ENCODE measurements around the gene CACHD1. TPM values are rescaled to one million over a fixed set of nuclear protein-coding genes. Genes with fewer than 3 reads are reported as not detected.

CACHD1 gene
- total and polyA plus RNA-seq, 8 donors = 1.4 to 22.8 (median 4.8) TPM

- Histone ChIP-seq H3K4me1 (peaks cover 39 to 82% (median 65%) of the 10 kb centered on the region in 4 donors), H3K27ac (no peak overlapping the region), H3K36me3 (no peaks in the 10 kb centered on the region), H3K9me3 (no peaks in the 10 kb centered on the region), H3K27me3 (no peaks in the 10 kb centered on the region), H3K4me3 (no peak overlapping the region)
- DNase-seq = no peak
- intact Hi-C loops (cut with DNase I; ENCODE audit: low total_unique reads) = no loop called here
- TF ChIP-seq CTCF (IDR thresholded peaks at IDR 0.05) = no peak
- TF ChIP-seq POLR2AphosphoS5 (IDR thresholded peaks at IDR 0.05) = no peak
- no peak for TF ChIP-seq EP300 (IDR thresholded peaks at IDR 0.05)
- TF ChIP-seq POLR2A (IDR thresholded peaks at IDR 0.05) = no peak
- WGBS, 5 donors = 27 to 52% (median 35%) methylated on average over 4 of the region's 4 CpGs
Measured at GRCh38 chr1:64480999-64481772, 11.3 kb downstream of the CACHD1 start.

DNA sequence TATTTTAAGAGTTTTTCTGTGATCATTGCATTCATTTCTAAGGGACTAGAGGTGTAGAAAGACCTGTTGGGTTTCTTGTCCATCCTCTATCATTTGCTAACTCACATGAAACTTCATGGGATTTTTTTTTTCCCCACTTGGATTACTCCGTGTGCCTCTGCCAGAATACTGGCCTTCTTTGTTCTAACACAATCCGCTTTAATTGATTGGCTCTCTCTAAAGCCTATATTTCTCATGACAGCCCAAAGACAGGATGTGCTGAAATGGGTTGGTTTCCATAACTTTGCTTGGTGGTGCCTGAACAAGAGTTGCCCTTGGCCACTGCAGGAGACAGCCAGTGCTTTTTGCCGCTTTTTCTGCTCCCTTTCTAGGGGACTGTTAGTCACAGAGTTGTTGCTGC lies 12.2 kb downstream of the CACHD1 start:
- no peaks in the 10 kb centered on the region for H3K9me3 ChIP-seq
- H3K36me3 ChIP-seq = no peaks in the 10 kb centered on the region
- no peaks in the 10 kb centered on the region for H3K27me3 ChIP-seq
- H3K4me3 ChIP-seq = no peak overlapping the region
- 68 to 86% (median 83%) methylated on average over 3 of the region's 3 CpGs for WGBS, 5 donors
- no peak for TF ChIP-seq CTCF (IDR thresholded peaks at IDR 0.05)
- TF ChIP-seq POLR2A (IDR thresholded peaks at IDR 0.05) = no peak
- TF ChIP-seq EP300 (IDR thresholded peaks at IDR 0.05) = no peak
- TF ChIP-seq POLR2AphosphoS5 (IDR thresholded peaks at IDR 0.05) = no peak
- intact Hi-C loops (cut with DNase I; ENCODE audit: low total_unique reads) = no loop called here
- no peak for DNase-seq
- H3K4me1 ChIP-seq = peaks cover 29 to 73% (median 57%) of the 10 kb centered on the region in 4 donors
- no peak overlapping the region for H3K27ac ChIP-seq

DNA sequence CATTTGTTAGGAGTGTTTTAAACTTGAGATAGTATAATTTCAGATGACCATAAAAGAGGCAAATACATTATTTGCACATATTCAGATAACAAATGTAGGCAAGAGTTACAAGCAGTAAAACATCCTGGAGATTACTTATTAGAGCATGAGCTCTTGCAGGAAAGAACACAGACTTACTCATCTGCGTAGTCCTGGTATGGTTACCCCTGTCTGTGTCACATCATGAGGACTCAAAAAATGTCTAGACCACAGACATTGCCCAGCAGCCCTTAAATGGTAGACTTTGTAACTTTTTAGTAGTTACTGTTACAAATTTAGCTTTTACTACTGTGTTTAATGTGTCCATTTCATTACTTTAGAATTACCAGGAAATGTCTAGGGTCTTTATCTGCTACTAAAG lies 12.8 kb downstream of the CACHD1 start:
- intact Hi-C loops (cut with DNase I; ENCODE audit: low total_unique reads) = no loop called here
- no peak for DNase-seq
- Histone ChIP-seq H3K4me3 (no peak overlapping the region), H3K4me1 (peaks cover 27 to 68% (median 52%) of the 10 kb centered on the region in 4 donors), H3K27ac (no peak overlapping the region), H3K36me3 (no peaks in the 10 kb centered on the region), H3K27me3 (no peaks in the 10 kb centered on the region), H3K9me3 (no peaks in the 10 kb centered on the region)
- TF ChIP-seq CTCF (IDR thresholded peaks at IDR 0.05) (no peak), POLR2AphosphoS5 (IDR thresholded peaks at IDR 0.05) (no peak), EP300 (IDR thresholded peaks at IDR 0.05) (no peak), POLR2A (IDR thresholded peaks at IDR 0.05) (no peak)
- WGBS, 5 donors = 35 to 69% (median 57%) methylated on average over 1 of the region's 1 CpG

DNA sequence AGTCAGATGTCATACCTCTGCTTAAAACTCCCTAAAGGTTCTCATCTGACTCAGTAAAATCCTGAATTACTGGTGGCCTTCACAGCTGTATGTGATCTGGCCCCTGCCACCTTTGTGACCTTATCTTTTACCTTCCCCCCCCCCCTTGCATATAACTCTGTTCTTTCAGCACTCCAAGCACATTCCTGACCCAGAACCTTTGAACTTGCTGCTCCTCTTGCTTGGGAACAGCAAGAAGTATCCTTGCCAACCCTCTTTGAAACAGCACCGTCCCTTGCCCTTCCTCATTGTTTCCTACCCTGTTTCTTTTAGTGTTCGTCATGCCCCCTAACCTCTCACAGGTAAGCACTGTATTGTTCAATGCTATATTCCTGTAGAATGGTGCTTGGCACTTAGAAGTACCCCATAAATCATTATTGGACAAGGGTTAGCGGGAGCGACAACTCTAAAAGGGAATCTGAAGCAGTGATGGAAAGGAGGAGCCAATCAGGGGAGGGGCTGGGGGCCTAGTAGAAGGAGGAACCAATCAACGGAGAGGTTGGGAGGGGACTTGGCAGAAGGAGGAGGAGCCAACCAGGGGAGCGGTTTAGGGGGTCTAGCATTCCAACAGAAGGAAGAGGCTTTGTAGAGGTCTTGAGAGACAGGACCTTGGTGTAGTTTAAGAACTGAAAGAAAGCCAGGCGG lies 13.9 kb downstream of the CACHD1 start:
- no peaks in the 10 kb centered on the region for H3K36me3 ChIP-seq
- no peaks in the 10 kb centered on the region for H3K27me3 ChIP-seq
- no peak for TF ChIP-seq CTCF (IDR thresholded peaks at IDR 0.05)
- no peak for TF ChIP-seq POLR2A (IDR thresholded peaks at IDR 0.05)
- no peak for TF ChIP-seq POLR2AphosphoS5 (IDR thresholded peaks at IDR 0.05)
- no peak for TF ChIP-seq EP300 (IDR thresholded peaks at IDR 0.05)
- H3K4me3 ChIP-seq = no peak overlapping the region
- 87 to 93% (median 90%) methylated on average over 7 of the region's 7 CpGs for WGBS, 5 donors
- no peaks in the 10 kb centered on the region for H3K9me3 ChIP-seq
- H3K27ac ChIP-seq = no peak overlapping the region
- DNase-seq = no peak
- intact Hi-C loops (cut with DNase I; ENCODE audit: low total_unique reads) = no loop called here
- H3K4me1 ChIP-seq = peaks cover 27 to 59% (median 41%) of the 10 kb centered on the region in 4 donors
